ENCODE data around the gene CCNY. TPM values are rescaled to one million over a fixed set of nuclear protein-coding genes. Genes with fewer than 3 reads are reported as not detected.

The CCNY gene
- total RNA-seq, 4 donors from 2014 or later, result 23.9 to 68.1 (median 39.5) TPM

DNA sequence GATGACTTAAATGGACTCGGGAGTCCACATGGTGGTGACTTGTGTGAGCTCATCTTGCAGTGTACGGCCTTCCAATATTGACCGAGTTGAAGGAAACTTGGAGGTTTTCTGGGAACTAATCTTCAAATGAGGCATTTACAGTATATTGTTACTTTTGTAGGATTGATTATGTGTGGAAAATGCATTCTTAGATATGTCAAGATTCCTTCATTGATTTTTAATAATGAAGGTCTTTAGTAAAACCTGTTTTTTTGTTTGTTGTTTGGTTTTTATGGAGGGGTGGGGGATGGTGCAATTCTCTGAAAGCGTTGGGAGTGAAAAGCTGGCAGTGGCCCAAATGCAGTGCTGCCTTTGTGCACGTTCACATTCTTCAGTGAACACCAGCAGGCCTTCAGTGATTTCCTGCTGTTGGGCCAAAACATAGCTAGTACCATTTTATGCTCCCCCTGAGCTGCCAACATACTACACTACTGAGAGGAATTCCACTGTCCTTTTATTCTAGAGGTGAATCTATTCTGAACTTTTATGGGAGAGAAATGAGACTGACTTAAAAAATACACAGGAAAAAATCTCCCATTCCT is 50.4 kb downstream of the CCNY start:
- no peak for TF ChIP-seq POLR2A (IDR thresholded peaks at IDR 0.05)
- TF ChIP-seq, protein P1, sequence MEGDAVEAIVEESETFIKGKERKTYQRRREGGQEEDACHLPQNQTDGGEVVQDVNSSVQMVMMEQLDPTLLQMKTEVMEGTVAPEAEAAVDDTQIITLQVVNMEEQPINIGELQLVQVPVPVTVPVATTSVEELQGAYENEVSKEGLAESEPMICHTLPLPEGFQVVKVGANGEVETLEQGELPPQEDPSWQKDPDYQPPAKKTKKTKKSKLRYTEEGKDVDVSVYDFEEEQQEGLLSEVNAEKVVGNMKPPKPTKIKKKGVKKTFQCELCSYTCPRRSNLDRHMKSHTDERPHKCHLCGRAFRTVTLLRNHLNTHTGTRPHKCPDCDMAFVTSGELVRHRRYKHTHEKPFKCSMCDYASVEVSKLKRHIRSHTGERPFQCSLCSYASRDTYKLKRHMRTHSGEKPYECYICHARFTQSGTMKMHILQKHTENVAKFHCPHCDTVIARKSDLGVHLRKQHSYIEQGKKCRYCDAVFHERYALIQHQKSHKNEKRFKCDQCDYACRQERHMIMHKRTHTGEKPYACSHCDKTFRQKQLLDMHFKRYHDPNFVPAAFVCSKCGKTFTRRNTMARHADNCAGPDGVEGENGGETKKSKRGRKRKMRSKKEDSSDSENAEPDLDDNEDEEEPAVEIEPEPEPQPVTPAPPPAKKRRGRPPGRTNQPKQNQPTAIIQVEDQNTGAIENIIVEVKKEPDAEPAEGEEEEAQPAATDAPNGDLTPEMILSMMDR (IDR thresholded peaks at IDR 0.05 in 4 of 5, conservative IDR thresholded peaks at IDR 0.05 in 1 of 5), result no peak

DNA sequence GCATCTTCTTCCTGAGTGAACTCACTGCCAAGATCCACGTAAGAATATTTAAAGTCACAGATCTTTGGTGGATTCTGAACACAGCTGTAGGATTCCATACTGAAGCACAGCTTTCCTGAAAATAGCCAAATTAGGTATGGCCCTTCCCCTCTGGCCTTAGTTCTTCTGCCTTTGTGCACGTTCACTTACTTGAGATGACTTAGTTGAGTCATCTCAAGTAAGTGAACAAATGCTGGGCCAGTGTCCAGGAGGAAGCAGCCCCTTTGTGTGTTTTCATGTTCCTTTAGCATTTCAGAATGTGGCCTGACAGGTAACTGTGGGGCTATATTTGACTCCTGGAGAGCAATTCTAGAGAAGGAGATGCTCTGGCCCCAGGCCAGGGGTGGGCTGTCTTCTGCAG is 51.5 kb downstream of the CCNY start:
- in situ Hi-C loops (cut with MboI; ENCODE audit: low sequenced_read_pairs in 4 of 4) (no loop called here), intact Hi-C loops (cut with DNase I; ENCODE audit: low total_unique reads) (loop anchor here (1.0 kb wide), 1 partner anchor 29 kb away; no protein-coding TSS in a partner anchor)
- TF ChIP-seq POLR2A (IDR thresholded peaks at IDR 0.05), result no peak
- TF ChIP-seq, protein P1 (IDR thresholded peaks at IDR 0.05 in 4 of 5, conservative IDR thresholded peaks at IDR 0.05 in 1 of 5), result no peak
- peak in 1 of 2 donors; percentile 53 for ATAC-seq
- H3K27ac ChIP-seq, result peak overlapping the region; percentile 54 to 75 (median 70)
- H3K9me3 ChIP-seq, result no peaks in the 10 kb centered on the region
- H3K27me3 ChIP-seq, result no peaks in the 10 kb centered on the region
- peaks cover 47 to 52% of the 10 kb centered on the region in 2 donors for H3K4me1 ChIP-seq
- no peaks in the 10 kb centered on the region for H3K36me3 ChIP-seq
- no peak overlapping the region for H3K4me3 ChIP-seq
- DNase-seq, result no peak

More for the DNA sequence above, 50.4 kb downstream of the CCNY start:
- Histone ChIP-seq H3K4me1 (peaks cover 54 to 63% of the 10 kb centered on the region in 2 donors), H3K27me3 (no peaks in the 10 kb centered on the region), H3K27ac (peak overlapping the region; percentile 54 to 75 (median 70)), H3K4me3 (no peak overlapping the region), H3K36me3 (no peaks in the 10 kb centered on the region), H3K9me3 (no peaks in the 10 kb centered on the region)
- ATAC-seq (peak in 1 of 2 donors; percentile 29), DNase-seq (no peak)
- in situ Hi-C loops (cut with MboI; ENCODE audit: low sequenced_read_pairs in 4 of 4) (no loop called here), intact Hi-C loops (cut with DNase I; ENCODE audit: low total_unique reads) (no loop called here)

DNA sequence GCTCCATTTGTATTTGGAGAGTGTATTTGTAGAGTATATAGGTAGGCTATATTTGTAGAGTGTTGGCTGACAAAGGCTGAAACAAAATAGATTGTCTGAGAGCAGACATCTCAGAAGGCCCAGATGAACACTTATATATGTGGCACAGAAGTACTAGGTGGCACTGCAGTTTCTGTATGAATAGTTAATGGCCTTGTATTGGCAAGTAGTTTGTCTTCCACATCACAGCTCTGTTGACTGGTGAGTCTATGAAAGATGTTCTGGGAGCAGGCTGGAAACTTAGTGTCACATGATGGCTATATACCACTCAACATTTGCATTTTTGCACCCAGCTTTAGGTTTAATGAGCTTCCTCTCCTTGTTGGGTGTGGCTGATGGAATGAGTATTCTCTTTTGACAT is 51.9 kb downstream of the CCNY start:
- H3K36me3 ChIP-seq, result no peaks in the 10 kb centered on the region
- no peak overlapping the region for H3K4me3 ChIP-seq
- H3K9me3 ChIP-seq, result no peaks in the 10 kb centered on the region
- ATAC-seq (no peak), DNase-seq (no peak)
- in situ Hi-C loops (cut with MboI; ENCODE audit: low sequenced_read_pairs in 4 of 4) (no loop called here), intact Hi-C loops (cut with DNase I; ENCODE audit: low total_unique reads) (loop anchor here (1.0 kb wide), 1 partner anchor 30 kb away; no protein-coding TSS in a partner anchor)
- peak overlapping the region; percentile 54 to 75 (median 70) for H3K27ac ChIP-seq
- peaks cover 45 to 51% of the 10 kb centered on the region in 2 donors for H3K4me1 ChIP-seq
- TF ChIP-seq, protein P1 (IDR thresholded peaks at IDR 0.05 in 4 of 5, conservative IDR thresholded peaks at IDR 0.05 in 1 of 5), result no peak
- TF ChIP-seq POLR2A (IDR thresholded peaks at IDR 0.05), result no peak
- no peaks in the 10 kb centered on the region for H3K27me3 ChIP-seq

DNA sequence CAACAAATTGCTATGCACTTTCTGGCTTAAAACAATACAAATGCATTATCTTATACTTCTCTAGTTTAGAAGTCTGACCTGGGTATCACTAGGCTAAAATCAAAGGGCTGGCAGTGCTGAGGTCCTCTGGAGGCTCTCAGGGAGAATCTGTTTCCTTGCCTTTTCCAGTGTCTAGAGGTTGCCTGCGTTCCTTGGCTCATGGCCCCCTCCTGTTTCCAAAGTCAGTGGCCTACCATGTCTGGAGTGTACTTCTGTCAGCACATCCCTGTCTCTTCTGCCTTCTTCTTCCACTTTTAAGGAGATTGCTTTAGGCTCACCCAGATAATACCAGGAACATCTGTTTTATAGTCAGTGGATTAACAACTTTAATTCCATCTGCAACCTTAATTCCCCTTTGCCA is 52.4 kb downstream of the CCNY start:
- intact Hi-C loops (cut with DNase I; ENCODE audit: low total_unique reads), result loop anchor here (1.0 kb wide), 1 partner anchor 30 kb away; no protein-coding TSS in a partner anchor
- Histone ChIP-seq H3K9me3 (no peaks in the 10 kb centered on the region), H3K36me3 (no peaks in the 10 kb centered on the region), H3K4me1 (peaks cover 45 to 51% of the 10 kb centered on the region in 2 donors), H3K27ac (peak overlapping the region in 3 of 4 donors; percentile 67 to 75 (median 72)), H3K27me3 (no peaks in the 10 kb centered on the region), H3K4me3 (no peak overlapping the region)
- ATAC-seq, result no peak
- TF ChIP-seq POLR2A (IDR thresholded peaks at IDR 0.05), result no peak
- TF ChIP-seq, protein P1 (IDR thresholded peaks at IDR 0.05 in 4 of 5, conservative IDR thresholded peaks at IDR 0.05 in 1 of 5), result no peak
- in situ Hi-C loops (cut with MboI; ENCODE audit: low sequenced_read_pairs in 4 of 4), result no loop called here
- no peak for DNase-seq
